ENCODE results near the gene TMEM72.

TMEM72 gene

DNA sequence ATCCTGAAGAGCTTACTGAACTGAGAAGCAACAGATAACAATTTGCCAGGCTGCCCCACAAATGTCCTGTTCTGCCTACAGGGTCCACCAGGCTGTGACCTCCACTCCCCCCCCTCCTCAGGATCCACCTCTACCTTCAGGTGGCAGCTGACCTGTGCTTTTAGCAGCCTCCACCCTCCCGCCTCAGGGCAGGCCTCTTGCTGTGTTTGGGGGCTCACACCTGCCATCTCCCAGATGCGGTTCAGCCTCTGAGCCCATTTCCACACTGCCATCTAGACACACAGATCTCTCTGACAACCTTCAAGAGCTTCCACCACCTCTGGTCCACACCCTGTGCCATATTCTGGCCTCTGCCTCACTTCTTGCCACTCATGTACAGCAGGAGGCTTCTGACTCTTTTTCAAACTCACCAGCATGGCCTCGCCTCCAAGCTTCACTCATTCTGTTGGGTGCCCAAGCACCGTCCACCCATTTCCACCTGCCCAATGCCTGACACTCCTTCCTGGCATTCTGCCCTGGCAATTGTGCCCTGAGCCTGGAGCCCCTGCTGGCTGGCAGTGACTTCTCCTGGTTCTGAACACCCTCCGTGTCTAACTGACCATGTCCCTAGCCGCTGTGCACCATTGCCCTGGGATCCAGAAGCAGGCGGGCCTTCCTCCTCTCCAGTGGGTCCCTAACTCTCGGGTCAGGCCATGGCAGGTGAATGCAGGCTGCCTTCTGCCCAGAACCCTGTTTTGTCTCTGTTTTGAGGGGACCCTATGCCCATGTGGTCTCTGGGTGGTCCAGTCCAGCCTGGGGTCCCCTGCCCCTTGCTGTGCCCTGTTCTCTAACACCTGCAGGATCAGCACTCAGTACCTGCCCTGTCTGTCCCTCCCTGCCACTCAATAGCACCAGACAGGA, 18.5 kb downstream of the TMEM72 start:
- no peak for DNase-seq (ENCODE audit: low spot score in 2 of 2)
- H3K36me3 Mint-ChIP-seq, result no peaks in the 10 kb centered on the region
- ATAC-seq (ENCODE audit: low read depth), result no peak
- no peaks in the 10 kb centered on the region for H3K4me1 Mint-ChIP-seq
- peaks cover 11% of the 10 kb centered on the region for H3K27me3 Mint-ChIP-seq
- no peak overlapping the region for H3K4me3 Mint-ChIP-seq
- no peak overlapping the region for H3K27ac Mint-ChIP-seq
- H3K9me3 Mint-ChIP-seq, result no peaks in the 10 kb centered on the region

DNA sequence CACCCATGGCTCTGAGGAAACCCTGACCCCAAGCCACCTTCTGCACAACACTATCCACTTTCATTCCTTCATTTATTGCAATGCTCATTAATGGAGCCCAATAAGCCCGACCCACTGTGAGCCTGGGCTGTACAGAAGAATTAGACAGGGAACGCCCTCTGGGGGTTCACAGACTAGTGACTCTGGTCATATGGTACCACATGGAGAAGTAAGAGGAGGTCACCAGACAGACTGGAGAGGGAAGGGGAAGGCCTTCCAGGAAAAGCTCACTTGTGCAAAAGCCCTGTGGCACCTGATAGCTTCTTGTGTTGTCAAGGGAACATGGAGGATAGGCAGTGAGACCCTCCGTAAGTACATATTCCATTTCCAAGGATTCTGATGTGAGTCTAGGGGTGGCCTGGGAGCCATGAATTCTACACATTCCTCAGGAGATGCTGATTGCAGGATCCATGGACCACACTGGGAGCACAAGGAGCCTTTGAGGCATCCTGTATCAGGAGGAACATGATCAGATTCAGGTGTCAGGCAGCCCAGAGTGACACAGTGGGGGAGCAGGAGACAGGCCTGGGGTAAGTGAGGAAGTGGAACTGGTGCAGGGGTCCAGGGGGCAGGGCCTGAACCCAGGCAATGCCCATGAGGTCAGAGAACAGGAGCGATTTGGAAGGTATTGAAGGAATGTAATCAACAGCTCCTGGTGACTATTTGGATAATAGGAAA, 19.9 kb downstream of the TMEM72 start:
- Mint-ChIP-seq H3K4me1 (no peaks in the 10 kb centered on the region), H3K27me3 (peaks cover 11% of the 10 kb centered on the region), H3K4me3 (no peak overlapping the region), H3K9me3 (no peaks in the 10 kb centered on the region), H3K27ac (no peak overlapping the region), H3K36me3 (no peaks in the 10 kb centered on the region)
- DNase-seq (ENCODE audit: low spot score in 2 of 2) (no peak), ATAC-seq (ENCODE audit: low read depth) (no peak)

DNA sequence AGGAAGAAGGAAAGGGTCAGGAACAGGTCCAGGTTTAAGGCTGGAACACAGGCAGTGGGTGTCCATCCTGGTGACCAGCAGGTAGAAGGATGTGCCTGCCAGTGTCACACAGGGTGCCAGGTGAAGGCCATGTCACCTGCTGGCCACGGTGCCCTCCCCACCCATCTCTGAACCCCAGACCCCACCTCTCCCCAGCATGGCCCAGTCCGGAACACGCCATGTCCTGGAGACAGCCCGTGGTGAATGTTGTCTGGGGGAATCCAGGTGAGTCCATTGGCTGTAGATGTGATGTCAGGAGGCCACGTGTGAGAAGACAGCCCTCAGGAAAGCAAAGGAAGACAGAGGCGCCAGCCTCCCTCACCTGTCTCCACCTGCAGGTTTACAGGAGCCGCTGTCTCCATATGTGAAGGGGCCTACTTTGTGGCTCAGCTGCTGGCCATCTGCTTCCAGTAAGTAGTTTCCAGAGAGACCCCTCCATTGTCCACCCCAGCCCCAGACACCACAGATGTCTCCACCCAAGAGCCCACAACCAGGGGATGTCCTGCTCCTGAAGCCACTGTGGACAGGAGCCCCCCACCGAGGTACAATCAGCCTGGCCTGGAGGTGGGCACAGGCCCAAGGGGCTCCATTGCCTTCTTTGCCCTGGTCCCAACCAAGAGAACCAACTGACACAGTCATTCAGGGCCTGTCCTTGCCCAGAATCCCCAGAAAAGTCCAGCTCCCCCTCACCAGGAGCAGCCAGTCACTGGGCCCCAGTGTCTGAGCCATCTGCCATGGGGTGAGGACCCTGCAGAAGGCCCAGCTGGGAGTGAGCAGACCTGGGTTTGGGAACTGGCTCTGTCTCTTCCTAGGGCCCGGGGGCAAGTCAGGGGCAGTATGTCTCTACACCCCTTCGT, 20.7 kb downstream of the TMEM72 start:
- DNase-seq (ENCODE audit: low spot score in 2 of 2) (no peak), ATAC-seq (ENCODE audit: low read depth) (no peak)
- Mint-ChIP-seq H3K9me3 (no peaks in the 10 kb centered on the region), H3K27ac (no peak overlapping the region), H3K36me3 (no peaks in the 10 kb centered on the region), H3K27me3 (peaks cover 11% of the 10 kb centered on the region), H3K4me3 (no peak overlapping the region), H3K4me1 (no peaks in the 10 kb centered on the region)

DNA sequence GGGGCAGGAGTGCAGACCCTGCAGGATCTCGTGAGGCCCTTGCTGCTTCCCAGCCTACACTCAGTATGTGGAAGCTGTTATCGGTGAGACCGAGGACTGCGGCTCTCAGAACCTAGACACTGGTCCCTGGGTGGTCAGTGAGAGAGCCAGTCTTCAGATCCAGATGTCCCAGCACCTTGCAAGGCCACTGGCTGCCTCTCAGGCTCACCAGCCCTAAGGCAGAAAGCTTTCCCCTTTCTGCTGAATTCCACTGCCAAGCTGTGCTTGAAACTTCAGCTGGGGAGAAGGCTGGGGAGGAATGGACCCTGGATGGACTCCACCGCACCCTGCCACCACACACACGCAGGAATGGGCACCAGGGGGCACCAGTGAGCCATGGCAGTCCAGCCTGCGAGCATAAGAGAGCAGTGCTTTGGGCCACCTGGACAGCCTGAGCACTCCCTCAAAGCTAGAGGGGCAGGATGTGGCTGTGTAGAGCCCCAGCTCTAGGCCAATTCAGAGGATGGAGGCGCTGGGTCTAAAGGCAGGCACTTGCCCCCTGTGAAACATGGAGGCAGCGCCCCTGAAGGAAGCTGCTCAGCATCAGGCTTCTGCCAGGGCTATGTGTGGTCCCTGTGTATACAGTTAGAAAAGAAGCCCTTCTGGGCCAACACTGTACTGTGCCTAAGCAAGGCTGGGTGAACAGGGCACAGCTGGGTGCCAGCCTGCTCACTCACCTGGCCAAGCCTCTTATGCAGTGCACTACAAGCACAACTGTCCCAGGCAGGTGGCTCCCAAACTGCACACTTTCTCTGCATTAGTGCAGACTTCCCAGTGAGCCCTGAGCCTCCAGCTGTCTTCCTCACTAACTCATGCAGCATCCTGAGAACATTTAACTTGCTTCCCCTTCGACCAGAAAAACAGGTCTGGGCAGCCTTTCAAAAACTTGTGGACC, 21.6 kb downstream of the TMEM72 start:
- ATAC-seq (ENCODE audit: low read depth), result peak; percentile 96
- Mint-ChIP-seq H3K36me3 (no peaks in the 10 kb centered on the region), H3K27ac (no peak overlapping the region), H3K4me3 (no peak overlapping the region), H3K4me1 (no peaks in the 10 kb centered on the region), H3K27me3 (peaks cover 11% of the 10 kb centered on the region), H3K9me3 (no peaks in the 10 kb centered on the region)
- peak; percentile 81 to 90 for DNase-seq (ENCODE audit: low spot score in 2 of 2)

DNA sequence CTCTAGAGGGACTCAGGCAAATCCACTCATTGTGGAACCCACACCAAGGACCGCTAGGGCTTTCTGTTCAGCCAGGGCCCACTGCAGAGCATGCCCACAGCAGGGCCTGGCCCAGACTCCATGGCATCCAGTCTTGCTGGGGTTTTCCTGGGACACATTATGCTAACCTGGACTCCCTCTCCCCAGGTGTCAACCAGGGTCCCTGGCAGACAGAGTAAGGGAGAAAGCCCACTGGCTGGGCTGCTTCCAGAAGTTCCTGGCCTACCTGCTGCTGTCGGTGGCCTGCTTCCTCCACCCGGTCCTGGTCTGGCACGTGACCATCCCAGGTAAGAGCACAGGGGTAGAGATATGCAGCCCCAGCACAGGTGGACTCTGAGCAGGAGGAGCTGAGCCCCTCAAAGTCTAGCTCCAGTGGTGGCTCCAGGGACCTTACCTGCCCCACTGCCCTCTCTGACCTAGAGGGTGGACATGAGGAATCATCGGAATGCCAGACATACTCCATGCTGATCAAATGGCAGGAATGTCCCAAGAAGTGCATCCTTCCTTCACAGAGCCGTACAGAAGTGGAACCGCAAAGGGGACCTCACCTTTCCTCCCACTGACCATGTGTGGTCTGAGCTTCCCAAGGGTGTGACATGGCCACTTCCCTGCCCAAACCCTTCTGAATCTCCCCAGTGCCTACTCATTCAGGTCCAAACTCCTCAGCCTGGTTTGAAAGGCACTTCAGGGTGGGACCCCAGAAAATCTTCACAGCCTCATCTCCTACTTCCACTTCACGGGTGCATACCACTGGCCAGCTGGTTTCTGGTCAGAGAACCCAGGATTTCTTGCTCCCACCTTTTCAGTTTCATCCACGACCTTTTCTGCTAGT, 22.5 kb downstream of the TMEM72 start:
- Mint-ChIP-seq H3K36me3 (no peaks in the 10 kb centered on the region), H3K9me3 (no peaks in the 10 kb centered on the region), H3K27ac (no peak overlapping the region), H3K4me3 (no peak overlapping the region), H3K27me3 (peaks cover 5% of the 10 kb centered on the region), H3K4me1 (no peaks in the 10 kb centered on the region)
- DNase-seq (ENCODE audit: low spot score in 2 of 2) (no peak), ATAC-seq (ENCODE audit: low read depth) (no peak)

DNA sequence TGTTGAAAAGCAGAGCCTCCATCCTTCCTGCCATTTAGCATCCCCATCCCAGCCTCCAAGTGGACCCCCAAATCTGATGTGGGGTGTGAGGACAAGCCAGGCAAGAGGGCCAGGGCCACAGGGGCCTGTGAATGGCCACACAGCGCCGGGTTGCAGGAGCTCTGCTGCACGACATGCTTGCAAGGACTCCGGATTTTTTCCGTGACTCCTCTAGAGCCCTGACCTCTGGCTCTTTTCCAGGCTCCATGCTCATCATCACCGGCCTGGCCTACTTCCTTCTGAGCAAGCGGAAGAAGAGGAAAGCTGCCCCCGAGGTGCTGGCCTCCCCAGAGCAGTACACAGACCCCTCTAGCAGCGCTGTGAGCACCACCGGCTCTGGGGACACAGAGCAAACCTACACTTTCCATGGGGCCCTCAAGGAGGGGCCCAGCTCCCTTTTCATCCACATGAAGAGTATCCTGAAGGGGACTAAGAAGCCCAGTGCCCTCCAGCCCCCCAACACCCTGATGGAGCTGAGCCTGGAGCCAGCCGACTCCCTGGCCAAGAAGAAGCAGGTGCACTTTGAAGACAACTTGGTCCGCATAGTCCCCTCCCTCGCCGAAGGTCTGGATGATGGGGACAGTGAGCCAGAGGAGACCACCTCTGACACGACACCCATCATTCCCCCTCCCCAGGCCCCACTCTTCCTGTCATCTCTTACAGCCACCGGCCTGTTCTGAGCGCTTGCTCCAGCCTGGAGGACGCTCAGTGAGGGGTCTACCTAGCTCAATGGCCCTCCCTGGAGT, 23.5 kb downstream of the TMEM72 start:
- no peak for DNase-seq (ENCODE audit: low spot score in 2 of 2)
- Mint-ChIP-seq H3K36me3 (no peaks in the 10 kb centered on the region), H3K4me3 (no peak overlapping the region), H3K27me3 (peaks cover 3% of the 10 kb centered on the region), H3K4me1 (no peaks in the 10 kb centered on the region), H3K27ac (no peak overlapping the region), H3K9me3 (no peaks in the 10 kb centered on the region)
- no peak for ATAC-seq (ENCODE audit: low read depth)

DNA sequence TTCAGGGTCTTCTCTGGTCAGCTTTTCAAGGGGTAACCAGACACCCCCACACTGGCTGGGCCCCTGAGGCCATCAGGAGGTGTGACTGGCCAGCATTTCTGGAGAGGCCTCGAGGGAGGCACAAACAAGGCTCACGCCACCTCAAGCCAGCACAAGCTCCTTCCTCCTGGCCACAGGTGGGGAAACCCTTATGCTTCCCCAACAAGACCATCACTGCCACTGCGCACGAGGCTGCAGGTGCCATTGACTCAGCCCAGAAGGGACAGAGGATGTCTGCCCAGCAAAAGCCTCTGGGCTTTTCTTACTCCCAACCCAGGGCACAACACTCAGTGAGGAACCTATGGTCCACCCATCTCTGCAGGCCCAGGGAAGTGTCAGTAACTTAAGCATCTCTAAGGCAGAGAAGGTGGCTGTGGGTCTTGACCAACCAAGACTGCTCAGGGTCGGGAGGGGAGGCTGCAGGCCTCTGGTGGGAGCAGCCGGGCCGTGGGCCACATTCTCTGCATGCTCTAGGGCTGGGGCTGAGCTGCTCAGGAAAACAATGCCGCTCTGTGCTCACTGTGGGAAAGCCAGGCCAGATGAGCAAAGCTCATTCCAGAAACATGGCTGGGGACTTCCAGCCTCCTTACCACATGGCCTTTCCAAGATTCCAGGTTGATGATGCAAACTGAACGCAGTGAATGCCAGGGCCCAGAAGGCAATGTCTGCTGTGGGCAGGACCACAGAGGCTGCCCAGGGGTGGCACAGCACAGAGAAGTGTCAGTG, 24.2 kb downstream of the TMEM72 start:
- H3K4me1 Mint-ChIP-seq, result no peaks in the 10 kb centered on the region
- no peak overlapping the region for H3K4me3 Mint-ChIP-seq
- no peak overlapping the region for H3K27ac Mint-ChIP-seq
- ATAC-seq (ENCODE audit: low read depth), result no peak
- no peak for DNase-seq (ENCODE audit: low spot score in 2 of 2)
- H3K27me3 Mint-ChIP-seq, result peaks cover 2% of the 10 kb centered on the region
- H3K9me3 Mint-ChIP-seq, result no peaks in the 10 kb centered on the region
- no peaks in the 10 kb centered on the region for H3K36me3 Mint-ChIP-seq

DNA sequence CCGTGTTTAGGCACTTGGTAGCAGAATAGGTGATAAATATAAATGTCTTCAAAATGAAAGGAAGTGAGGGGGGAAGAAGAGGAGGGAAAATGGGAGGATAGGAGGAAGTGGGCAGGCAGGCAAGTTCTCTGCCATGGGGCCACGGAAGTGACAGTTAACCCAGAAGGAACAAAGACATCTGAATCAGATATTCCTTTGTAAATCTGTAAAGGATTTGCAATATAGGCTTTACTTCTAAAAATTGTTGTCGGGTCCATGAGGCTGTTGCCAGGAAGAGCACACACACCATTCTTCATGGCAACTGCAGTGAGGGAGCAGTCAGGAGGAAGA, 24.8 kb downstream of the TMEM72 start:
- DNase-seq (ENCODE audit: low spot score in 2 of 2) (no peak), ATAC-seq (ENCODE audit: low read depth) (no peak)
- Mint-ChIP-seq H3K36me3 (no peaks in the 10 kb centered on the region), H3K9me3 (no peaks in the 10 kb centered on the region), H3K27ac (no peak overlapping the region), H3K27me3 (peaks cover 2% of the 10 kb centered on the region), H3K4me3 (no peak overlapping the region), H3K4me1 (no peaks in the 10 kb centered on the region)

DNA sequence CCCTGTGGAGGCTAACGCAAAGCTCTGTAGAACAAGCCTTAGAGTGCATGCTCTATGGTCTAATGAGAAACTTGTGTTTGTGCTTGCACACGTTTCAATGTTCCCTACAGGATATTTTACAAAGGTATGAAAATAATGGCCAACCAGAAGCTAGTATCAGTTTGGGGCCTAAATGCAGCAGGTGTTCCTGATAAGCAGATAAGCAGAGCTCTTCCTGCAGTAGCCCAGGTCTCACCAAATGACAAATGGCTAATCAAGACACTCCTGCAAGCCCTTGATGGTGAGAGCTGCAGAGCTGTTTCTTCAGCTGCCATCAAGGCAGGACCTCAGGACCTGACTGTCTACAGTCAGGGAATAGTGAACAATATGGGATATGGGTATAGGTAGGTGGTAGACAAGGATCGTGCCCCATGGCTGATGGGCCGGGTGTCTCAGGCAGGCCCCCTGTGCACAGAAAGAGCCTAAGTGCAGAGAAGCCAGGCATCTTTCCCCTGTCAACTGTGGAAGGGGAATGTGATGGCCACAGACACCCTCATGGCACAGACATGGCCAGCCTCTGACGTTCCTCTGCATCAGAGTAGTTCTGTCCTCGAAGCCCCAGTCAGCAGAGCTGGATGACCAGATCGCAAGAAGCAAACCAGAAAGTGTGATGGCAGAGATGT, 25.3 kb downstream of the TMEM72 start:
- DNase-seq (ENCODE audit: low spot score in 2 of 2), result no peak
- no peak for ATAC-seq (ENCODE audit: low read depth)
- H3K36me3 Mint-ChIP-seq, result no peaks in the 10 kb centered on the region
- peaks cover under 1% of the 10 kb centered on the region for H3K9me3 Mint-ChIP-seq
- H3K27ac Mint-ChIP-seq, result no peak overlapping the region
- H3K4me1 Mint-ChIP-seq, result no peaks in the 10 kb centered on the region
- no peaks in the 10 kb centered on the region for H3K27me3 Mint-ChIP-seq
- H3K4me3 Mint-ChIP-seq, result no peak overlapping the region

DNA sequence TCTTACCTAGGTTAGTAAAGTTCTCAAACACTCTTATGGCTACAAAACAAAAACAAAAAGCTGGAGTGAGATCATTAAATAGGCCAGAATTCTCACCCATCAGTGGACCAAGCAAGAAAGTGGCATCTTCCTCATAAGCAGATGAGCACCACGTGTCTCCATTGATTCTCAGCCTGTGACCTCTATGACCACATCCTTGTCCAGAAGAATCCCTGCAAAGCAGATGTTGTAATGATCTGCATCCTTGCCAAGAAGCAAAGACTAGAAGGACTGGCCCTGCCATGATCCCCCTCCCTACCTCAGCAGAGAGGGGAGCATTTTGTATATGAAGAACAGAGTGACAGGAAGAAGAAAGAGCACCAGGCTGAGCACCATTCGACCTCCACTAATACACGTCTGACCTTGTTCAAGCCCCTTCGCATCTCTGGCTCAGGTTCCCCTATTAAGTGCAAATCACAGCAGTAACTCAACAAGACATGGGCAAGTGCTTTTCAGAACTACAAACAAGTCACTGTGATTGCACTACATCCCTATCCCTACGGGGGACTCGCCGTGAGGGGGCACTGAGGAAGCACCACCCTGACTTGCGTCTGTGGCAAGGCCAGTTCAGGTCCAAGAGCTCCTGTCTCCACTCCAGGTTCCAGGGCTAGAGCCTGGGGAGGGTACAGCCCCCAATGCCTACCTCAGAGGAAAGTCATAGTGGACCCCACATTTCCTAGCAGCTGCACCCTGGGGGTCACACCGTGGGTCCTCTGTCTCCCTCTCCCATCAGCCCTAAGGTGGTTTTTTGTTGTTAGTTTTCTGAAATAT, 26.3 kb downstream of the TMEM72 start:
- H3K36me3 Mint-ChIP-seq, result no peaks in the 10 kb centered on the region
- H3K27me3 Mint-ChIP-seq, result no peaks in the 10 kb centered on the region
- H3K4me1 Mint-ChIP-seq, result no peaks in the 10 kb centered on the region
- no peak for DNase-seq (ENCODE audit: low spot score in 2 of 2)
- H3K4me3 Mint-ChIP-seq, result no peak overlapping the region
- no peak overlapping the region for H3K27ac Mint-ChIP-seq
- peaks cover 2% of the 10 kb centered on the region for H3K9me3 Mint-ChIP-seq
- ATAC-seq (ENCODE audit: low read depth), result no peak

Data from memory B cell (primary cell).